ENCODE measurements around the gene TSPAN31.

TSPAN31 gene

GRCh38 chr12:57779736-57780135 is 34.9 kb downstream of the TSPAN31 start:
- no peak for FAIRE-seq
- no peak for TF ChIP-seq POLR2A (IDR thresholded peaks at IDR 0.05; ENCODE audit: low read depth, low read length)
- no peak for DNase-seq (ENCODE audit: insufficient read length, low spot score)

- DNase-seq (ENCODE audit: insufficient read length, low spot score), result no peak
- FAIRE-seq, result no peak
- no peak for TF ChIP-seq POU2F2 (IDR thresholded peaks at IDR 0.05; ENCODE audit: low read depth, low read length)
- TF ChIP-seq POLR2AphosphoS5 (IDR thresholded peaks at IDR 0.05; ENCODE audit: low read depth, low read length), result no peak
- no peak for TF ChIP-seq PAX5 (IDR thresholded peaks at IDR 0.05; ENCODE audit: insufficient read depth, low read length, severe bottlenecking)
- TF ChIP-seq POLR2A (IDR thresholded peaks at IDR 0.05; ENCODE audit: low read depth, low read length), result no peak
- TF ChIP-seq TAF1 (IDR thresholded peaks at IDR 0.05; ENCODE audit: low read depth, low read length), result no peak
- TF ChIP-seq SPI1 (IDR thresholded peaks at IDR 0.05; ENCODE audit: low read depth, low read length), result no peak
Observed at GRCh38 chr12:57780284-57780897, 35.6 kb downstream of the TSPAN31 start.

- TF ChIP-seq SPI1 (IDR thresholded peaks at IDR 0.05; ENCODE audit: low read depth, low read length) (no peak), TAF1 (IDR thresholded peaks at IDR 0.05; ENCODE audit: low read depth, low read length) (no peak), POLR2A (IDR thresholded peaks at IDR 0.05; ENCODE audit: low read depth, low read length) (no peak), POU2F2 (IDR thresholded peaks at IDR 0.05; ENCODE audit: low read depth, low read length) (no peak), POLR2AphosphoS5 (IDR thresholded peaks at IDR 0.05; ENCODE audit: low read depth, low read length) (no peak), PAX5 (IDR thresholded peaks at IDR 0.05; ENCODE audit: insufficient read depth, low read length, severe bottlenecking) (no peak)
- FAIRE-seq (no peak), DNase-seq (ENCODE audit: insufficient read length, low spot score) (no peak)
Observed at GRCh38 chr12:57781244-57781643, 36.4 kb downstream of the TSPAN31 start.

GRCh38 chr12:57781801-57782200 is 37.0 kb downstream of the TSPAN31 start:
- TF ChIP-seq TAF1 (IDR thresholded peaks at IDR 0.05; ENCODE audit: low read depth, low read length), result no peak
- no peak for TF ChIP-seq POLR2A (IDR thresholded peaks at IDR 0.05; ENCODE audit: low read depth, low read length)
- TF ChIP-seq POU2F2 (IDR thresholded peaks at IDR 0.05; ENCODE audit: low read depth, low read length), result no peak
- no peak for TF ChIP-seq PAX5 (IDR thresholded peaks at IDR 0.05; ENCODE audit: insufficient read depth, low read length, severe bottlenecking)
- TF ChIP-seq POLR2AphosphoS5 (IDR thresholded peaks at IDR 0.05; ENCODE audit: low read depth, low read length), result no peak
- no peak for TF ChIP-seq SPI1 (IDR thresholded peaks at IDR 0.05; ENCODE audit: low read depth, low read length)
- FAIRE-seq, result no peak
- no peak for DNase-seq (ENCODE audit: insufficient read length, low spot score)

GRCh38 chr12:57782243-57782607 is 37.4 kb downstream of the TSPAN31 start:
- no peak for FAIRE-seq
- TF ChIP-seq POU2F2 (IDR thresholded peaks at IDR 0.05; ENCODE audit: low read depth, low read length), result no peak
- TF ChIP-seq POLR2A (IDR thresholded peaks at IDR 0.05; ENCODE audit: low read depth, low read length), result no peak
- DNase-seq (ENCODE audit: insufficient read length, low spot score), result no peak

GRCh38 chr12:57782608-57783465 is 38.0 kb downstream of the TSPAN31 start, which contains the start of gene TSFM:
Gene TSFM (plus strand): TSS chr12:57782787. CDS start chr12:57782802, 15 bp downstream.
- TF ChIP-seq POU2F2 (IDR thresholded peaks at IDR 0.05; ENCODE audit: low read depth, low read length) (peak; percentile 85), SPI1 (IDR thresholded peaks at IDR 0.05; ENCODE audit: low read depth, low read length) (0 out of 2 replicates have a peak, but pooled peaks have one; percentile 6), POLR2A (IDR thresholded peaks at IDR 0.05; ENCODE audit: low read depth, low read length) (peak; percentile 90), PAX5 (IDR thresholded peaks at IDR 0.05; ENCODE audit: insufficient read depth, low read length, severe bottlenecking) (peak; percentile 63), POLR2AphosphoS5 (IDR thresholded peaks at IDR 0.05; ENCODE audit: low read depth, low read length) (peak; percentile 93), TAF1 (IDR thresholded peaks at IDR 0.05; ENCODE audit: low read depth, low read length) (peak; percentile 72)
- FAIRE-seq, result peak; percentile 95

GRCh38 chr12:57783466-57783801 is 38.6 kb downstream of the TSPAN31 start:
- FAIRE-seq, result no peak
- TF ChIP-seq POLR2AphosphoS5 (IDR thresholded peaks at IDR 0.05; ENCODE audit: low read depth, low read length) (no peak), SPI1 (IDR thresholded peaks at IDR 0.05; ENCODE audit: low read depth, low read length) (no peak), POU2F2 (IDR thresholded peaks at IDR 0.05; ENCODE audit: low read depth, low read length) (no peak), POLR2A (IDR thresholded peaks at IDR 0.05; ENCODE audit: low read depth, low read length) (no peak), PAX5 (IDR thresholded peaks at IDR 0.05; ENCODE audit: insufficient read depth, low read length, severe bottlenecking) (no peak), TAF1 (IDR thresholded peaks at IDR 0.05; ENCODE audit: low read depth, low read length) (no peak)

More at GRCh38 chr12:57782608-57783465, 38.0 kb downstream of the TSPAN31 start, which contains the start of gene TSFM:
- peak; percentile 74 for DNase-seq (ENCODE audit: insufficient read length, low spot score)

GRCh38 chr12:57783861-57784260 is 39.0 kb downstream of the TSPAN31 start:
- TF ChIP-seq POU2F2 (IDR thresholded peaks at IDR 0.05; ENCODE audit: low read depth, low read length), result no peak
- TF ChIP-seq PAX5 (IDR thresholded peaks at IDR 0.05; ENCODE audit: insufficient read depth, low read length, severe bottlenecking), result no peak
- no peak for TF ChIP-seq TAF1 (IDR thresholded peaks at IDR 0.05; ENCODE audit: low read depth, low read length)
- TF ChIP-seq SPI1 (IDR thresholded peaks at IDR 0.05; ENCODE audit: low read depth, low read length), result no peak
- no peak for TF ChIP-seq POLR2AphosphoS5 (IDR thresholded peaks at IDR 0.05; ENCODE audit: low read depth, low read length)
- TF ChIP-seq POLR2A (IDR thresholded peaks at IDR 0.05; ENCODE audit: low read depth, low read length), result no peak
- no peak for FAIRE-seq
- no peak for DNase-seq (ENCODE audit: insufficient read length, low spot score)

More at GRCh38 chr12:57783466-57783801, 38.6 kb downstream of the TSPAN31 start:
- no peak for DNase-seq (ENCODE audit: insufficient read length, low spot score)

- TF ChIP-seq SPI1 (IDR thresholded peaks at IDR 0.05; ENCODE audit: low read depth, low read length) (no peak), POLR2A (IDR thresholded peaks at IDR 0.05; ENCODE audit: low read depth, low read length) (no peak), POLR2AphosphoS5 (IDR thresholded peaks at IDR 0.05; ENCODE audit: low read depth, low read length) (no peak), PAX5 (IDR thresholded peaks at IDR 0.05; ENCODE audit: insufficient read depth, low read length, severe bottlenecking) (no peak)
- DNase-seq (ENCODE audit: insufficient read length, low spot score), result no peak
- FAIRE-seq, result no peak
Observed at GRCh38 chr12:57793920-57794319, 49.1 kb downstream of the TSPAN31 start.

GRCh38 chr12:57795354-57795753 is 50.5 kb downstream of the TSPAN31 start:
- TF ChIP-seq PAX5 (IDR thresholded peaks at IDR 0.05; ENCODE audit: insufficient read depth, low read length, severe bottlenecking) (no peak), TAF1 (IDR thresholded peaks at IDR 0.05; ENCODE audit: low read depth, low read length) (no peak), POLR2A (IDR thresholded peaks at IDR 0.05; ENCODE audit: low read depth, low read length) (no peak), POLR2AphosphoS5 (IDR thresholded peaks at IDR 0.05; ENCODE audit: low read depth, low read length) (no peak), POU2F2 (IDR thresholded peaks at IDR 0.05; ENCODE audit: low read depth, low read length) (no peak), SPI1 (IDR thresholded peaks at IDR 0.05; ENCODE audit: low read depth, low read length) (no peak)
- no peak for DNase-seq (ENCODE audit: insufficient read length, low spot score)
- FAIRE-seq, result no peak
